NCI-H446 treated with DMSO at 0.1 percent for 48 hours (cell line): Measurements from ENCODE around the gene KLF6.

Experiments
- DNase-seq: peaks from one replicate; lab custom pipeline; 2025; lab: John Stamatoyannopoulos, UW

KLF6 gene

DNA sequence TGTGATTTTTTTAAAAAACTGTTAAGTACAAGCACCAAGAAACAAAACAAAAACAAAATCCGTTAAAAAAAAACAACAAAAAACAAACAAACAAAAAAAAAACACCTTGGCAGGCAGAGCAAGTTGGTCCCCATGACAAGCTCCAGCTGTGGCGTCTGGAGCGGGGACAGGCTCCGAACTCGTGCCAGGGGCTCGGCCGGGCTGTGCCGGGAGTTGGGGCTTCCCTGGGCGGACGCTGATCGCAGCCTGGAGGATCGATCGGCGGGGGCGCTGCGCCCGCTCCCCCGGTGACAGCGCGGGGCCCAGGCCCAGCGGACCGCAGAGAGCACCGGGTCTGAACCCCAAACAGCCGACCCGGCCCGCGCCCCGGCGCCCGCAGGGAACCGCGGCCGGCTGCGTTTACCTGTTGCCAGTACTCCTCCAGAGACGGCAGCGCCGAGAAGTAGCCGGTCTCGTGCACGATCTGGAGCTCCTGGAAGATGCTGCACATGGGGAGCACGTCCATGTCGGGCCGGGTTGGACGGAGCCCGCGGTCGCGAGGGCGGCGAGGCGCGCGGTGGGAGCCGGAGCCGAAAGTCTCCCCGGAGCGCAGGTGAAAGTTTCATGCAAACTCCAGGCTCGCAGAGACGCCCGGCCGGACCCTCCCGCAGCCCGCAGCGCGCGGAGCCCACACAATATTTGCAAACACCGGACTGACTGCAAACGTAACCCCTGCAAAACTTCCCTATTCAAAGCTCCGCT lies at the start of gene KLF6:
TSS of gene KLF6 (minus strand) at position 700 of the 741 bp plus-strand sequence. CDS start at position 505, 195 bp downstream.
- DNase-seq = no peak

DNA sequence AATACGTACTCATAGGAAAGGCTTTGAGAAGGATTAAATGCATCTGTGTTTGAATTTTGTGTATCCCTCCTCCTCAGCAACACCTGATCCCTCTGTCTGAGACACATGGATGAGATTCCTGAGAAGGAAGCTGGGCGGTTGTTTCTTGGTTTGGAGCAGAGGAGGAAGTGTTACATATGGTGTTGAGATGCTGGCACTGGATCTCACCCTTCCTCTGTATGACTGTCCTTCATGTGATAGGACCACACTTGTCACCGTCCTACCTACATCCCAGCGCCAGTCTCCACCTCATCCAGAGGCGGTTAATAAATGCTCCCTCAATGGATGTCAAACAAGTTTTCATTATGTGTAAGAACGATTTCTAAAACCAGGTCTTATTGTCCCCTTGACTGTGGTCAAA lies 49.4 kb upstream of the KLF6 start:
- no peak for DNase-seq

DNA sequence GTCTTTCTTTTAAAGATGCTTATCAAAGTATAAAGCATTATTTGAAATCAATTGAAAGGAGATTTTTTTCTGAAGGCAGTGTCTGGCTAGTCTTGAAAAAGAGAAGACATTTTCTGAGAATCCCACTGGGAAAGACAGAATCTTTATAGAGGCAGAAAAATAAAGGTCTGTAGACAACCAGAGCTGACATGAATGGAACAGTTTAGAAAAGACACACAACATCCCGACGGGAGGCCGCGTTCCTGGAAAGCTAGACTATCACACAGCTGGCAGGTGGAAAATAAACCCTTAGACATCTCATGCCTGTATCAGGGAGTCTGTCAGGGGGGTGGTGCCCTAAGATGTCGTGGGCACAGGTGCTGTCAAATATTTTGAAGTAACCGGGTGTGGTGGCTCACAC lies 48.0 kb upstream of the KLF6 start:
- no peak for DNase-seq

DNA sequence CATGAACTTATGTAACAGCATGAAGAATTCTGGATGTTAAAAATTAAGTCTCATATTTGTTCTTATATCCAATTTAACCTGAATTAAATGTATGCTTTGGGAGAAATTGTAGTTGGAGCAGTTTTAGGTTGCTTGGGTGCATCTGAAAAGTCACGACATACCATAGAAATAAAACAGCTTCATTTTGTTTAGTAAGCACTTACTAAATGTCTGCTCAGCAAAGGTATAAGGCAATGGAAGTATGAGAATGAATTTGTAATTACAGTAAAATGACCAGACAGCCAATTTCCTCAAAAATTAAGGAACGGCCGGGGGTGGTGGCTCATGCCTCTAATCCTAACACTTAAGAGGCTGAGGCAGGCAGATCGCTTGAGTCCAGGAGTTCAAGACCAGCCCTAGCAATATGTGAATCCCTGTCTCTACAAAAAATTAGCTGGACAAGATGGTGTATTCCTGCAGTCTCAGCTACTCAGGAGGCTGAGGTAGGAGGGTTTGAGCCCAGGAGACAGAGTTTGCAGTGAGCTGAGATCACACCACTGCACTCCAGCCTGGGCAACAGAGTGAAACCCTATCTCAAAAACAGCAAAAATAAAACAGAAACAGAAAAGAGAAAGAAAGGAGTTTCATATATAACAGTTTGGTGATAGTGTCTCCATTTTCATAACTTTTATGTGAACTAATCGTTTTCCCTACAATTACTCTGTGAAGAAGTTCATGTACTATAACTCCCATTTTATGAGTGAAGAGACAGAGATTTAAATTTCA lies 47.2 kb upstream of the KLF6 start:
- no peak for DNase-seq

DNA sequence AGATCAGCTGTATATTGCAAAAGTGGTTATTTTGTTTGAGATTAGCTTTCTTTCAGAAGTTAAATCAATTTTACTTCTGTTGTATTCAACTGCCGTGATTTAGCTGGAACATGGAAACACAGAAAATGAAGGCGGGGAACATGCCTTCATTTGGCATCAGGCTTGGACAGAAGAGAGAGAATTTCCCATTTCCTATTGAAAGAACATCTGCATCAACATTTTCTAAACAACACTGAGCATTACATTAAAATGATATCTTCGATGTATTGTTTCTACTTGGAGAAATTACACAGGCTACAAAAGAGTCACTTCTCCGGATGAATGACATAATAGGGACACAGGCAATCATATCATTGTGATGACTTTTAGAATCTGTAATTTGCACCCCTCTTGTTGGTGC lies 46.6 kb upstream of the KLF6 start:
- no peak for DNase-seq

DNA sequence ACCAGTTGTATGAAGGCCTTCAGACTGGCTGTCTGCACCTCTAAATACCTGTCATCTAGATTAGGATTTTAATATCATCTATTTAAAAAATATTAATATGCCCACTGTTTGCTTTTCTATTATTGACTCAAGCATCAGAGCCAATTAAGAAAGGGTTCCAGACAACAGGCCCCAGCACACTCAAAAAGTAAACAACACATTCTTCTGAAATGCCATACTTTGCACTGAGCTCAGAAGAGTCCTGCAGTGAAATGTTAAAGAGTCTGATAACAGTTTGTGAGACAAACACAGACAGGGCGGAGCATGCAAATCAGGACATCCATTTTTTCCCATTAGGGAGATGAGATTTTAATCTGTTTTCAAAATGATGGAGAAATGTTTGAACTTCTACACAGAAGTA lies 45.9 kb upstream of the KLF6 start:
- no peak for DNase-seq

DNA sequence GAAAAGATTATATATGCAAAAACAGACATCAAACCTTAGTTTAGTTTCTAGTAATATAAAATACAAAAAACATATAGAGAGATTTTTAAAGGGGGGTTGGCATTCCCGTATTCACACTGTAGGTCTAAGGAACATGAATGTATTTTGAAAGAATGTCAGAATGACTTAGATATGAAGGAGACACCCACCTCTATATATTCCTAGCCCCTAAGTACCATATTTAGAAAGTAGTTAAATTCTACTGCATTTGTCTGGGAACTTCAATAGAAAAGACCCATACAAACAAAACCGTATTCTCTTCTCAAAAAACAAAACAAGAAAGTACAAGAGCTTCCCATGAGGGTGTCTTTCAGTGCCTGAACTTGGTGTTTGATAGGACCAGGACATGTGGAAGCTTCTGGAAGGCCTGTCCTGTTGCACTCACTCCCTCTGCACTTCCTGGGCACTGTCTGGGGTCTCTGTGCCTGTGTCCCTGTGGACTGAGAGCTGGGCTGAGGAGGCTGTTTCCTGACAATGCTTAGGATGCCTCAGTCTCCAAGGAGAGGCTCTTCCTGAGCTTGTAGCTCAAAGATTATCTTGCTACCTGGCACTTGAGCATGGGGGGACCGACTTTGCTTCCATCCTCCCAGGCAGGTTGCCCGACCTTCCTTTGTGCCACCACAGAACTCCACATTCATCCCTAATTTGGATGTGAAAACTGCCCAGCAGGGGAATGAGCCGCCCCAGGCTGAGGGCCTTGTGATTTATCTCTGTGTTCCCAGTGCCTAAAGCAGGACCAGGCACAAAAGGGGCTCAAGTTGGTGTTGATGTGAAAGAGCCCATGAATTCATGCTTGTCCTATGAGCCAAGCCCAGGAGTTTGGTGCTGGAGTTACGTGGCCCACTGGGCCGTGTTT lies 44.4 kb upstream of the KLF6 start:
- DNase-seq = no peak

DNA sequence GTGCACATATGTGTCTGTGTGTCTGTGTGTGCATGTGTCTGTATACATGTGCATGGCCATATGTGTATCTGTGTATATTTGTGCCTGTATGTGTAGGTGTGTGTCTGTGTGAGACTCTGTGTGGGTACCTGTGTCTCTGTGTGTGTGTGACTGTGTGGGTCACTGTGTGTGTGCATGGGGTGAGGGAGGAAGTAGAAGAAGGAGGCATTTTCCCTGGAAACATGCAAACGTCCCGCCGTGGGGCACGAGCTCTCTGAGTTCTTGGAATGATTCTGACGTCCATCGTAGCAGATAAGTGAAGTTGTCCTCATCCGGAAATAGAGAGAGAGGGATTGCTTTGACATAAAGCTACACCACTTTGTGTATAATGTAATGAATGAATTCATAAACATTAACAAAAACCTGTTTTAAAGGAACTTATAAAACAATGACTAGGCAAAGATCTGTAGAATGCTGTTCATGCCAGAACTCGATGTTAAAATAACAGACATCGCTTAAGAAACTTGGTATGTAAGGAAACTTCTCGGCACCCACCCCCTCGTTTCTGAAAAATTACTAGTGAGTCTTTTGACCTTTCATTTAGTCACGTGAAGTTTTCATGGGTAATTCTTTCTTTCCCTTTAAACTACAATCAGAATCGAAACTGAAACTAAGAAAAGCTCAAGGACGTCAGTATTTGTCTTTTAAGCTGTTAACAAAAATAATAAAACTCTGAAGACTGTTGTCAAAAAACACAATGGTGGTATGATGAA lies 43.6 kb upstream of the KLF6 start:
- DNase-seq = no peak

DNA sequence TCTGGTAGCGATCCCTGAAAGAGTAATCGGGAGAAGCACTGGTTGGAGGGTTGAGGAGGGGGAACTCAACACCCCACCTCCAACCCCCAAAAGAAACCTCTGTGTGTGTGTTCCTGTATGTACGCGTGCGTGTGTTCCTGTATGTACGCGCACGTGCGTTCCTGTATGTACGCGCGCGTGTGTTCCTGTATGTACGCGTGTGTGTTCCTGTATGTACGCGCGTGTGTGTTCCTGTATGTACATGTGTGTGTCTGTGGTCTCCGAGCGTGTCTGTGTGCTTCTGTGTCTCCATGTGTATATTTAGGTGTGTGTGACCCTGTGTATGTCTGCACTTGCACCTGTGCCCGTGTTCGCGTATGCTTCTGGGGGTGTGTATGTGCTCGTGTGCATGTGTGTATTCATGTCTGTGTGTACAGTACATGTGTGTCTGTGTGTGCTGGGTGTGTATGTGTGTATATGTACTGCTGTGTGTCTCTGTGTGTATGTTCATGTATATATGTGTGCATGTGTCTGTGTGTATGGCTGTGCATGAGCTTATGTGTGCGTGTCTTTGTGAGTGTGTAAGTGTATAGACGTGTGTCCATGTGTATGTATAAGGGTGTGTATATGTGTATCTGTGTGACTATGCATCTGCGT lies 42.9 kb upstream of the KLF6 start:
- no peak for DNase-seq

DNA sequence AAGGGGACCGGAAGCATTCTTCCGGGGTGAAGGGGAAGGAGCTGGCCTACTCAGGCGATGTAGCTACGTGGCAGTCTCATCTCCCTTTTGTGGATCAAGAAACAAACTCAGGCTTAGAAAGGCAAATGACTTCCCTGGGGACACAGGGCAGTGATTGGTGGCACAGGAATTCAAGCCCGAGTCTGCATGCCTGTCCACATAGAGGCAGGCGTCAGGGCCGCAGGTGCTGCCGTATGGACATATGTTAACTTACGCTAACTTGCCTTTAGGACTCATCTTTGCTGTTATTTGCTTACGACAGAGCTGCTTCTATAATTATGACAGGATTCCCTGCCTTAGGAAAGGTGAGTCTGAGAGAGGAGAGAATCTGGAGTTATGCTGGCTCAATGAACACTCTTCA lies 42.3 kb upstream of the KLF6 start:
- DNase-seq = no peak

DNA sequence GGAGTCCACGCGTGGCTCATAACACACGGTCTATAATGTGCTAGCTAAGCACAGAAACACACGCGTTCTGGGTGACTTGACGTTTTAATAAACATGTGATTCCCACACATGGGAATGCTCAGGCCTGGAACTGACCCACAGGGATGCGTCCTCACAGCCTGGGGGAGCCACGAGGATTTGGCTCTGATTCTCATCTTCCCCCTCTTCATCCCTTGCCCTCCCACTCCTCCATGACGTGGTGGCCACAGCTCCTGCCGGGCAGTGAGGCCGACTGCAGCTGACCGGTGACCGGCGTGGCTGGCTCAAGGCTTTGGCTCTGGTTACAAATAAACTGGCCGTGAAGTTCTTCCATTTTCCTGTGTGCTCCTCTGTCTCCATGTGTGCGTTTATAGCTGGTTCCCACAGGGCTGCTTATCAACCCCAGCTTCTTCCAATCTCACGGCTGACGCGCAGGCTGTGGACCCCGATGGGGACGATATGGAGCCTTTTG lies 40.9 kb upstream of the KLF6 start:
- DNase-seq = no peak

DNA sequence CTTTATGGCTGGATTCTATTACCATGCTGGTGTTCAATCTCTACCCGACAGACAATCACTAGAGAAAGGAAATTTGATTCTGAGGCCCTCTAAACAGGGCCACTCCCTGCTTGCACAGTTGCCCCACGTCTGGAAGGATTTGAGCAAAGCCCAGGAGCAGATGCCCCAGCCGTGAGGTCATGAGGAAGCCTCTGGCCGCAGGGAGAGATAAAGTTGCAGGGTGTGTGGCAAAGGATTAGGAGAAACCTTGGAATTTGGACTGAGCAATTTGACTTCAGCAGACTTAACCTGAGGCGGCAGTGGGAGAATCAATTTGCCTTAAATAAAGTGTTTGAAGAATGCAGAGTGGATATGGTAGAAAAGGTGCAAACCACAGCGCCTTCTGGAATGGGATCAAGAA lies 40.2 kb upstream of the KLF6 start:
- no peak for DNase-seq

DNA sequence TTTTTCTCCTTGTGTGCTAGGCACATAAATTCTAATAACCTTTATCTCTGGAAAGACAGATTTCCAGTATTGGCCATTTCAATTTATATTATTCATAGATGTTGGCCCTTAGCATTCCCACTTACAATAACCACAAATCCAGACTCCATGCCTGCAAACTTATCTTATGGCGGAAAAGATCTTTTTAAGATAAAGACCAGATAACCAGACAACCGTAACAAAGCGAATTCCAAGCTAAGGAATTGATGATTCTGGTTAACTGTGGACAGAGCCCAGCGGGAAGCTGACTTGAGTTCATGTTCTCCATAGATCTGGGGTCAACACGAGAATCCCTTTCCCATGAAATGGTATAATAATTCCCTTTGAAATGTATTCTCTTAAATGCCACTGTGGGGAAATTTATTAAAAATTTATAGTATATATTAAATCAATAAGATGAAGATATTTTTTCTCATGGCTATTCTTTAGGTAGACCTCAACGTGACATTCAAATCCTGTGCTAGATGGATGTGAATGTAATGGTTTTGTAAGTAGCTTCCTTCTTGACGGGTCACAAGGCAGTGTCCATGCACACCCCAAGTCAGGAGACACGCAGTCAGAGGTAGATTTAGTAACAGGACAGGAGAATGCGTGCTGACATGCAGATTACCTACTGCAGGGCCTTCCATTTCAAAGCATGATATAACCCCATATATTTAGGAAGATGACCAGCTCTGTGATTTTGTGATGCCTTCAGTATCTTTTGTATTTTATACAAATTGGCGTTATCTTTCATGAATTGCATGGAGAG lies 37.7 kb upstream of the KLF6 start:
- no peak for DNase-seq

DNA sequence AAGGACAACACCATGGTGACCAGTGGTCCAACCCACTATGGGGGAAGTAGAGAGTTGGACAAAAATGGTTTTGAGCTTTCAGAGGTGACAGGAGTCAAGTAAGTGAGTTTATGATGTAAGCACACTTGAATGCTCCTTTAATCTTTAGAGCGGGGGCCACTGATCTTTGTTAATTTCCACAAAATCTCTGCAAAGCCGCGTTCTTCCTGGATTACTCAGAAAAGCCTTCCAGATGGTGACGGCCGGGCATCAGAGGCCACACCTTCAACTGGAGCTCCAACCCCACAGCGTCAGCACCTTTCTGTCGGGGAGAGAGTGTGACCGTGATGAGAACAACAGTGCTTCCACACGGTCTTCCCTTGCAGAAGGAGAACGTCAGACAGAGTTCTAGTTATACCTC lies 35.2 kb upstream of the KLF6 start:
- no peak for DNase-seq

DNA sequence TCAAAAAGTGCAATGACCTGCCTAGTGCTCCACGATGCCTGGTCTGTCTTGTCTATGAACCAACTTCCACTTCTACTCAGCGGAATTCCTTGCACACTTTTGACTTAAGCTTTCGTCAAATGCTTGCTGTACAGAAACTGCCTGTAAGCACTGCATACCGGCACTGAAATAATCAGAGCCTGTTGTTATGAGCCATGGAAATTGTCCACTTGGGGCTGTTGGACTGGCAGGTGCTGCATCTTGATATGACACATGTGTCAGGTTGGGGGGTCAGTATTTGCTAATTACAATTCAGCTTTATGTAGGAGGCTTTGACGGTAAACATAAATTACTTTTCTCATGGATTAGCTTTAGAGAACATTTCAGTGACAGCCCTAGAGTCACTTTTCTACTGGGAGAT lies 32.0 kb upstream of the KLF6 start:
- no peak for DNase-seq

DNA sequence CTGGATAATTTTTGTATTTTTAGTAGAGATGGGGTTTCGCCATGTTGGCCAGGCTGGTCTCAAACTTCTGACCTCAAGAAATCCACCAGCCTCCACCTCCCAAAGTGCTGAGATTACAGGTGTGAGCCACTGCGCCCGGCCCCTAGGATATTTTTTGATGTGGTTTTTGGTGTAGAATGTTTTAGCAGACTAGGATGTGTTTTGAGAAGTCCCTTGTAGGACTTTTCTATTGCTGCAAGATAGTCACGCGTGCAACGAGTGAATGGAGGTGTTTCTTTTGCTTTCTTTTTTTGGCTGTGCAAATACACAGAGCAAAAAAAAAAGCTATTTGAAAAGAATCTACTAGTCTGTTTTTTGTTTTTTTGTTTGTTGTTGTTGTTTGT lies 29.8 kb upstream of the KLF6 start:
- no peak for DNase-seq

DNA sequence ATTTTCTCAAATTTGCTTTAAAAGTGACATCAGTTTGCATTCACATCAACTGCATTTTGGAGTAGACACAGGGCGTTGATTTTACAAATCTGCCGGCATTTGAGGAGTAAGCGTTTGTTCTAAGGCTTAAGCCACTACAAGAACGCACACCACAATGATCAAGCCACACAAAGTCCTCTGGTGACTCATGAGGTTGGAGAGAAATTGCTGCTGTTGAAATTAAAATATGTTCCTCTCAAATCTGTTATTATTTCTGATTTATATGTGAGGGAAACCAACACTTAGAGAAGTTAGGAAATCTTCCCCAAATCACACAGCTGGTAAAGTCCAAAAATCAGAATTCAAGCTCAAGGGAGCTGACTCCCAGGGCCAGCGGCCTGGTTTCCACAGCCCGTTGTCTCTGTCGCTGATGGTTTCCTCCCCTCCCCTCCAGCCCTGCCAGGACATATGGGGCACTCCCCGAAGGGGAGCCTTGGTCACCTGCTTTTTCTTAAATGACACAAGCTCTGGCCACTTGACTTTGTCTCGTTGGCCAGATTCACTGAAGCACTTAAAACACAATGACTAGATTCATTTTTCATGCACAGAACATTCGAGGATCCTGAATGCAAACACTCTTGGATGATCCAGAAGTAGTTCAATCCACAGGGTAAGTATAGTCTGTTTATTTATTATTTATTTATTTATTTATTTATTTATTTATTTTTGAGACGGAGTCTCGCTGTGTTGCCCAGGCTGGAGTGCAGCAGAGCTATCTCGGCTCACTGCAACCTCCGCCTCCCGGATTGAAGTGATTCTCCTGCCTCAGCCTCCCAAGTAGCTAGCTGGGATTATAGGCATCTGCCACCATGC lies 29.2 kb upstream of the KLF6 start:
- DNase-seq = no peak

DNA sequence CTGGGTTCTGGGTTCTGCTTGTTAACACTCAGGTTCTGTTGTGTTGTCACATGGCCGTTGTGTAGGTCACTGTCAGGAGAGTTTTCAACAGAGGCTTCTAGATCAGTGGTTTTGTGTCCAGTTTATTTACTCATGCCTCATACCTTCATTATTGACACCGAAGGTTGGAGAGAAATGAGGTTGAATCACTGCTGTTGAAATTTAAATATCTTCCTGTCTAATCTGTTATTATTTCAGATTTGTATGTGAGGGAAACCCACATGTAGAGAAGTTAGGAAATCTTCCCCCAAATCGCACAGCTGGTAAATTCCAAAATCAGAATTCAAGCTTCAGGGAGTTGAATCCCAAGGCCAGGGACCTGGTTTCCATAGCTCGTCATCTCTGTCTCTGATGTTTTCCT lies 28.3 kb upstream of the KLF6 start:
- DNase-seq = no peak

DNA sequence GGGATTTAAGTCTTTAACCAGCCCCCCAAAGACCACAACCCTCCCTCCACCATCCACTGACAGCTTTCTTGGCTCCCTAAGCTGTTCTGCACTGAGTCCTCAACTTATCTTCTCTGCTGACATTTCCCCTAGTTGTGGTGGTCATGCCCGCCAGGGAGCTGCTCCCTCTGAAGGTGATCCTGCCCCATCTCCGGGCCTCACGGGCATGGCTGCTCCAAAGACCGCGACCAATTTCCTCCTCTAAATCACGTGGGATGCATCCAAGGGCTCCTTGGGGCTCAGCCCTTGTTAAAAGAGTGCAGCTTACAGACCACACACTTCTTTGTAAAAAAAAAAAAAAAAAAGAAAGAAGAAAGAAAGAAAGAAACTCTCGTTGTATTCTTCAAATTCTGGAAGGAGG lies 27.1 kb upstream of the KLF6 start:
- DNase-seq = no peak
